HEK293 (cell line): ENCODE data around the gene CDK9.

ENCODE experiments used
- BCL11A ChIP-seq: fragments of 450-650 bp; formaldehyde crosslinking; IDR thresholded peaks from 2 replicates; pipeline ENCODE4 v1.5.1; 2016; ENCODE audit warnings: low read depth, missing biosample characterization, missing genetic modification characterization
- EGR2 ChIP-seq: fragments of 450-650 bp; formaldehyde crosslinking; IDR thresholded peaks from 2 replicates; pipeline ENCODE4 v1.5.1; 2016; ENCODE audit warnings: low read depth, missing biosample characterization, missing genetic modification characterization
- GFI1B ChIP-seq: fragments of 450-650 bp; formaldehyde crosslinking; IDR thresholded peaks from 2 replicates; pipeline ENCODE4 v1.5.1; 2016; ENCODE audit warnings: missing biosample characterization, missing genetic modification characterization
- GLI4 ChIP-seq: fragments of 450-650 bp; formaldehyde crosslinking; IDR thresholded peaks from 2 replicates; pipeline ENCODE4 v1.5.1; 2016; ENCODE audit warnings: missing biosample characterization, missing genetic modification characterization
- GLIS2 ChIP-seq: fragments of 450-650 bp; formaldehyde crosslinking; IDR thresholded peaks from 2 replicates; pipeline ENCODE4 v1.5.1; 2016; ENCODE audit warnings: missing biosample characterization, missing genetic modification characterization
- KLF1 ChIP-seq: fragments of 450-650 bp; formaldehyde crosslinking; IDR thresholded peaks from 2 replicates; pipeline ENCODE4 v1.5.1; 2016; ENCODE audit warnings: missing biosample characterization, missing genetic modification characterization
- KLF10 ChIP-seq: fragments of 450-650 bp; IDR thresholded peaks from 2 replicates; pipeline ENCODE4 v1.5.1; 2018; ENCODE audit warnings: missing biosample characterization, mild to moderate bottlenecking, missing genetic modification characterization
- OVOL3 ChIP-seq: fragments of 450-650 bp; formaldehyde crosslinking; IDR thresholded peaks from 2 replicates; pipeline ENCODE4 v1.5.1; 2016; ENCODE audit warnings: missing biosample characterization, missing genetic modification characterization
- PATZ1 ChIP-seq: fragments of 450-650 bp; formaldehyde crosslinking; IDR thresholded peaks from 2 replicates; pipeline ENCODE4 v1.5.1; 2016; ENCODE audit warnings: missing biosample characterization, missing genetic modification characterization
- PRDM6 ChIP-seq: fragments of 450-650 bp; formaldehyde crosslinking; IDR thresholded peaks from 2 replicates; pipeline ENCODE4 v1.5.1; 2017; ENCODE audit warnings: missing biosample characterization, missing genetic modification characterization
- SP2 ChIP-seq: fragments of 450-650 bp; formaldehyde crosslinking; IDR thresholded peaks from 2 replicates; pipeline ENCODE4 v1.5.1; 2016; ENCODE audit warnings: missing biosample characterization, missing genetic modification characterization
- ZBTB48 ChIP-seq: fragments of 450-650 bp; formaldehyde crosslinking; IDR thresholded peaks from 2 replicates; pipeline ENCODE4 v1.5.1; 2016; ENCODE audit warnings: missing biosample characterization, missing genetic modification characterization
- ZFP37 ChIP-seq: fragments of 450-650 bp; formaldehyde crosslinking; IDR thresholded peaks from 2 replicates; pipeline ENCODE4 v1.5.1; 2016; ENCODE audit warnings: missing biosample characterization, missing genetic modification characterization
- ZFP41 ChIP-seq: fragments of 450-650 bp; formaldehyde crosslinking; IDR thresholded peaks from 2 replicates; pipeline ENCODE4 v1.5.1; 2016; ENCODE audit warnings: missing biosample characterization, missing genetic modification characterization, borderline replicate concordance
- ZNF133 ChIP-seq: fragments of 450-650 bp; formaldehyde crosslinking; IDR thresholded peaks from 2 replicates; pipeline ENCODE4 v1.5.1; 2016; ENCODE audit warnings: missing biosample characterization, missing genetic modification characterization
- ZNF2 ChIP-seq: fragments of 450-650 bp; formaldehyde crosslinking; IDR thresholded peaks from 2 replicates; pipeline ENCODE4 v1.5.1; 2016; ENCODE audit warnings: missing biosample characterization, missing genetic modification characterization
- ZNF239 ChIP-seq: fragments of 450-650 bp; formaldehyde crosslinking; IDR thresholded peaks from 2 replicates; pipeline ENCODE4 v1.5.1; 2016; ENCODE audit warnings: missing biosample characterization, missing genetic modification characterization
- ZNF24 ChIP-seq: fragments of 450-650 bp; formaldehyde crosslinking; IDR thresholded peaks from 2 replicates; pipeline ENCODE4 v1.5.1; 2016; ENCODE audit warnings: missing biosample characterization, missing genetic modification characterization
- ZNF391 ChIP-seq: fragments of 450-650 bp; formaldehyde crosslinking; IDR thresholded peaks from 2 replicates; pipeline ENCODE4 v1.5.1; 2016; ENCODE audit warnings: low read depth, missing biosample characterization, missing genetic modification characterization, borderline replicate concordance
- ZNF426 ChIP-seq: fragments of 450-650 bp; formaldehyde crosslinking; IDR thresholded peaks from 2 replicates; pipeline ENCODE4 v1.5.1; 2017; ENCODE audit warnings: missing biosample characterization, missing genetic modification characterization, mild to moderate bottlenecking, inconsistent platforms, moderate library complexity
- ZNF514 ChIP-seq: fragments of 450-650 bp; formaldehyde crosslinking; IDR thresholded peaks from 2 replicates; pipeline ENCODE4 v1.5.1; 2016; ENCODE audit warnings: missing biosample characterization, missing genetic modification characterization
- ZNF558 ChIP-seq: fragments of 450-650 bp; formaldehyde crosslinking; IDR thresholded peaks from 2 replicates; pipeline ENCODE4 v1.5.1; 2016; ENCODE audit warnings: missing biosample characterization, missing genetic modification characterization
- ZNF621 ChIP-seq: fragments of 450-650 bp; formaldehyde crosslinking; IDR thresholded peaks from 2 replicates; pipeline ENCODE4 v1.5.1; 2017; ENCODE audit warnings: missing biosample characterization, missing genetic modification characterization
- ZNF623 ChIP-seq: fragments of 450-650 bp; formaldehyde crosslinking; IDR thresholded peaks from 2 replicates; pipeline ENCODE4 v1.5.1; 2016; ENCODE audit warnings: missing biosample characterization, missing genetic modification characterization
- ZNF670 ChIP-seq: fragments of 450-650 bp; formaldehyde crosslinking; IDR thresholded peaks from 2 replicates; pipeline ENCODE4 v1.5.1; 2016; ENCODE audit warnings: missing biosample characterization, missing genetic modification characterization, low read depth
- ZSCAN16 ChIP-seq: fragments of 450-650 bp; formaldehyde crosslinking; IDR thresholded peaks from 2 replicates; pipeline ENCODE4 v1.5.1; 2016; ENCODE audit warnings: missing biosample characterization, missing genetic modification characterization
- ZSCAN30 ChIP-seq: fragments of 450-650 bp; IDR thresholded peaks from 2 replicates; pipeline ENCODE4 v1.5.1; 2018; ENCODE audit warnings: missing biosample characterization, mild to moderate bottlenecking, missing genetic modification characterization, moderate library complexity
- TF ChIP-seq, protein P1 (sequence below): sonication (generic); formaldehyde crosslinking; IDR thresholded peaks from 2 replicates; pipeline ENCODE4 v1.8.1; 2022; ENCODE audit warnings: mild to moderate bottlenecking, moderate library complexity, missing genetic modification reagents
- TF ChIP-seq, protein P2 (sequence below): fragments of 450-650 bp; formaldehyde crosslinking; IDR thresholded peaks from 2 replicates; pipeline ENCODE4 v1.5.1; 2017; ENCODE audit warnings: missing biosample characterization, missing genetic modification characterization
- TF ChIP-seq, protein P3 (sequence below): fragments of 450-650 bp; formaldehyde crosslinking; IDR thresholded peaks from 2 replicates; pipeline ENCODE4 v1.5.1; 2016; ENCODE audit warnings: missing biosample characterization, missing genetic modification characterization
- TF ChIP-seq, protein P4 (sequence below): fragments of 450-650 bp; formaldehyde crosslinking; IDR thresholded peaks from 2 replicates; pipeline ENCODE4 v1.5.1; 2017; ENCODE audit warnings: missing biosample characterization, missing genetic modification characterization

The CDK9 gene

GRCh38 chr9:127755061-127756060, 30.5 kb upstream of the CDK9 start (continued):
- TF ChIP-seq OVOL3 (no peak), SP2 (tag by site-specific recombination) (peak; percentile 28), ZNF670 (tag by site-specific recombination) (no peak), ZBTB48 (no peak), KLF1 (tag by site-specific recombination) (no peak), ZNF621 (tag by site-specific recombination) (no peak), ZNF426 (no peak), GFI1B (tag by site-specific recombination) (no peak), ZNF239 (no peak), ZNF558 (no peak), ZSCAN30 (tag by site-specific recombination) (no peak), ZNF623 (no peak), GLIS2 (tag by site-specific recombination) (peak; percentile 50; the same call in 1 of the 2 replicates), KLF10 (0 out of 2 replicates have a peak, but pooled peaks have one; percentile 29), GLI4 (tag by site-specific recombination) (no peak), BCL11A (no peak), ZNF391 (tag by site-specific recombination) (no peak), PATZ1 (tag by site-specific recombination) (no peak), ZNF2 (no peak), PRDM6 (tag by site-specific recombination) (no peak), ZNF133 (no peak), ZFP41 (tag by site-specific recombination) (no peak), ZNF24 (tag by site-specific recombination) (no peak), ZNF514 (tag by site-specific recombination) (no peak), ZSCAN16 (tag by site-specific recombination) (no peak), ZFP37 (tag by site-specific recombination) (no peak), EGR2 (tag by site-specific recombination) (no peak)
- TF ChIP-seq, protein P1, sequence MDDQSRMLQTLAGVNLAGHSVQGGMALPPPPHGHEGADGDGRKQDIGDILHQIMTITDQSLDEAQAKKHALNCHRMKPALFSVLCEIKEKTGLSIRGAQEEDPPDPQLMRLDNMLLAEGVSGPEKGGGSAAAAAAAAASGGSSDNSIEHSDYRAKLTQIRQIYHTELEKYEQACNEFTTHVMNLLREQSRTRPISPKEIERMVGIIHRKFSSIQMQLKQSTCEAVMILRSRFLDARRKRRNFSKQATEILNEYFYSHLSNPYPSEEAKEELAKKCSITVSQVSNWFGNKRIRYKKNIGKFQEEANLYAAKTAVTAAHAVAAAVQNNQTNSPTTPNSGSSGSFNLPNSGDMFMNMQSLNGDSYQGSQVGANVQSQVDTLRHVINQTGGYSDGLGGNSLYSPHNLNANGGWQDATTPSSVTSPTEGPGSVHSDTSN (CRISPR knock-in tag): no peak
- TF ChIP-seq, protein P2, sequence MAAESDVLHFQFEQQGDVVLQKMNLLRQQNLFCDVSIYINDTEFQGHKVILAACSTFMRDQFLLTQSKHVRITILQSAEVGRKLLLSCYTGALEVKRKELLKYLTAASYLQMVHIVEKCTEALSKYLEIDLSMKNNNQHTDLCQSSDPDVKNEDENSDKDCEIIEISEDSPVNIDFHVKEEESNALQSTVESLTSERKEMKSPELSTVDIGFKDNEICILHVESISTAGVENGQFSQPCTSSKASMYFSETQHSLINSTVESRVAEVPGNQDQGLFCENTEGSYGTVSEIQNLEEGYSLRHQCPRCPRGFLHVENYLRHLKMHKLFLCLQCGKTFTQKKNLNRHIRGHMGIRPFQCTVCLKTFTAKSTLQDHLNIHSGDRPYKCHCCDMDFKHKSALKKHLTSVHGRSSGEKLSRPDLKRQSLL (tag by site-specific recombination): no peak
- TF ChIP-seq, protein P3, sequence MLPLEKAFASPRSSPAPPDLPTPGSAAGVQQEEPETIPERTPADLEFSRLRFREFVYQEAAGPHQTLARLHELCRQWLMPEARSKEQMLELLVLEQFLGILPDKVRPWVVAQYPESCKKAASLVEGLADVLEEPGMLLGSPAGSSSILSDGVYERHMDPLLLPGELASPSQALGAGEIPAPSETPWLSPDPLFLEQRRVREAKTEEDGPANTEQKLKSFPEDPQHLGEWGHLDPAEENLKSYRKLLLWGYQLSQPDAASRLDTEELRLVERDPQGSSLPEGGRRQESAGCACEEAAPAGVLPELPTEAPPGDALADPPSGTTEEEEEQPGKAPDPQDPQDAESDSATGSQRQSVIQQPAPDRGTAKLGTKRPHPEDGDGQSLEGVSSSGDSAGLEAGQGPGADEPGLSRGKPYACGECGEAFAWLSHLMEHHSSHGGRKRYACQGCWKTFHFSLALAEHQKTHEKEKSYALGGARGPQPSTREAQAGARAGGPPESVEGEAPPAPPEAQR: no peak
- TF ChIP-seq, protein P4, sequence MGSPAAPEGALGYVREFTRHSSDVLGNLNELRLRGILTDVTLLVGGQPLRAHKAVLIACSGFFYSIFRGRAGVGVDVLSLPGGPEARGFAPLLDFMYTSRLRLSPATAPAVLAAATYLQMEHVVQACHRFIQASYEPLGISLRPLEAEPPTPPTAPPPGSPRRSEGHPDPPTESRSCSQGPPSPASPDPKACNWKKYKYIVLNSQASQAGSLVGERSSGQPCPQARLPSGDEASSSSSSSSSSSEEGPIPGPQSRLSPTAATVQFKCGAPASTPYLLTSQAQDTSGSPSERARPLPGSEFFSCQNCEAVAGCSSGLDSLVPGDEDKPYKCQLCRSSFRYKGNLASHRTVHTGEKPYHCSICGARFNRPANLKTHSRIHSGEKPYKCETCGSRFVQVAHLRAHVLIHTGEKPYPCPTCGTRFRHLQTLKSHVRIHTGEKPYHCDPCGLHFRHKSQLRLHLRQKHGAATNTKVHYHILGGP (tag by site-specific recombination): no peak
